Left ventricle myocardium superior (tissue), 1 donor: ENCODE results near the gene PA2G4. TPM values are rescaled to one million over a fixed set of nuclear protein-coding genes. Genes with fewer than 3 reads are reported as not detected.
"Not testable (repeated sequence)": the region's sequence is repeated elsewhere in the genome, so short reads cannot be mapped to it uniquely, and the experiment has no call there.

Experiments
- ATAC-seq: fragments of 200-7000 bp; cut with Tn5 transposase; one replicate; pipeline ENCODE4 v1.9.1; 2020; ENCODE audit warnings: mild to moderate bottlenecking, moderate library complexity
- DNase-seq: peaks from one replicate; pipeline ENCODE4 v3.0.0-alpha.2; 2020
- intact Hi-C: fragments of 100-400 bp; cut with micrococcal nuclease; formaldehyde crosslinking; loops from one replicate; pipeline ENCODE4 v1.11.0; 2022
- long read RNA-seq: library from polyadenylated mRNA; unstranded; transcript quantifications from one replicate; pipeline ENCODE4 v2.0.0, GENCODE V29; 2021
- total RNA-seq: library from RNA; stranded (reverse); fragmentation: NEBNext Ultra II Directional; extraction: Animal tissue kit (Norgen Biotek cat#: 25700); gene quantifications from one replicate; pipeline ENCODE4 v1.2.1, GENCODE V29; 2021
- donor health status: DM: no; HTN: yes; CAD: no; lungs with severe emphysema.

The PA2G4 gene
- 77.1 TPM for total RNA-seq
- long read RNA-seq, transcript PA2G4-201 (13 exons, 2,577 nt) = major isoform, 75 of 133 reads
- long read RNA-seq, partial matches to known transcripts = 54 of 133 reads
- long read RNA-seq, other reads (novel, unspliced or antisense) = 4 of 133 reads

DNA sequence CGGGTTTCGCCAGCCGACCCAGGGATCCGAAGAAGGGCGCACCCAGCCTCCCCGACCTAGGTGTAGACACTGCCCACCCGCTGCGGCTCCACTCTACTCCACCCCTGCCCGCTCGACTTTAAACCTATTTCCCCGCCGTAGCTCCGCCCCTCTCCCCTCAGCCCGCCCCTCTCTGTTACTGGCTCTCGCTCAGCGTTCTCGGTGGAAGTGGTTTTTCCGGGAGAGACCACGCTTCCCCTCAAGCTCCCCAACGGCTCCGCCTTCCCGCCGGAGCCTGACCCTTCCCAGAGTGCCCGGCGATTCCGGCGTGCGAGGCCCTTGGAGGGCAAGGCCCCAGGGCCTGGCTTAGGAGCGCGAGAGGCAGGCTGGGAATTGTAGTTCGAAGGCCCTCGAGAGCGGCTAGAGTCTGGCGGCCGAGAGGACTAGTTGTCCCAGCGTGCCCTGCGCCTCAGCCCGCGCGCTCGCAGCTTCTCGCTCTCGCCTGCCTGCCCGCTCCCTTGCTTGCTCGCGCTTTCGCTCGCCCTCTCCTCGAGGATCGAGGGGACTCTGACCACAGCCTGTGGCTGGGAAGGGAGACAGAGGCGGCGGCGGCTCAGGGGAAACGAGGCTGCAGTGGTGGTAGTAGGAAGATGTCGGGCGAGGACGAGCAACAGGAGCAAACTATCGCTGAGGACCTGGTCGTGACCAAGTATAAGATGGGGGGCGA is at the start of gene PA2G4:
Gene PA2G4, plus strand, starts transcription at position 451 of the 706 bp plus-strand sequence. Its CDS starts 179 bp downstream, at position 630.
- DNase-seq (peak; percentile 98), ATAC-seq (peak; percentile 98)
- intact Hi-C loops = no loop called here

DNA sequence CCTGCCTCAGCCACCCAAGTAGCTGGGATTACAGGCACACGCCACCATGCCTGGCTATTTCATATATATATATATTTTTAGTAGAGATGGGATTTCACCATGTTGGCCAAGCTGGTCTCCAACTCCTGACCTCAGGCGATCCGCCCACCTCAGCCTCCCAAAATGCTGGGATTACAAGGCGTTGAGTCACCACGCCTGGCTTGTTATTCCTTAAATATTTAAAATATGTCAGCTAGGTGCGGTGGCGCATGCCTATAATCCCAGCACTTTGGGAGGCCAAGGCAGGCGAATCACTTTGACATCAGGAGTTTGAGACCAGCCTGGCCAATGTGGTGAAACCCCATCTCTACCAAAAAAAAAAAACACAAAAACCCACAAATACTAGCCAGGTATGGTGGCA is 44.4 kb upstream of the PA2G4 start:
- ATAC-seq, intact Hi-C loops: not testable (repeated sequence)

GRCh38 chr12:56061982-56062381 is 42.4 kb upstream of the PA2G4 start:
- no peak for ATAC-seq
- DNase-seq = no peak
- intact Hi-C loops = no loop called here

More for the DNA sequence above, 44.4 kb upstream of the PA2G4 start:
- DNase-seq = not testable (repeated sequence)

- DNase-seq (no peak), ATAC-seq (no peak)
- intact Hi-C loops = no loop called here
These were observed 41.4 kb upstream of the PA2G4 start for GRCh38 chr12:56062996-56063395.

DNA sequence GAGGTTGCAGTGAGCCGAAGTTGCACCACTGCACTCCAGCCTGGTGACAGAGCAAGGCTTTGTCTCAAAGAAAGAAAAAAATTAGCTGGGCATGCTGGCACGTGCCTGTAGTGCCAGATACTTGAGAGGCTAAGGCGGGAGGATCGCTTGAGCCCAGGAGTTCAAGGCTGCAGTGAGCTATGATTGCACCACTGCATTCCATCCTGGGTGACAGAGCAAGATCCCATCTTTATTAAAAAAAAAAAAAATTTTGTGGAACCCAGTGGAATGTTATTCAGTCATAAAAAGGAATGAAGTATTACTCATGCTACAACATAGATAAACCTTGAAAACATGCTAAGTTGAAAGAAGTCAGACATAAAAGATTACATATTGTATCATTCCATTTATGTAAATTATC is 32.7 kb upstream of the PA2G4 start:
- DNase-seq (no peak), ATAC-seq (no peak)
- intact Hi-C loops = no loop called here

- ATAC-seq = no peak
- no peak for DNase-seq
- intact Hi-C loops = no loop called here
These were observed 30.0 kb upstream of the PA2G4 start for GRCh38 chr12:56074396-56074795.

DNA sequence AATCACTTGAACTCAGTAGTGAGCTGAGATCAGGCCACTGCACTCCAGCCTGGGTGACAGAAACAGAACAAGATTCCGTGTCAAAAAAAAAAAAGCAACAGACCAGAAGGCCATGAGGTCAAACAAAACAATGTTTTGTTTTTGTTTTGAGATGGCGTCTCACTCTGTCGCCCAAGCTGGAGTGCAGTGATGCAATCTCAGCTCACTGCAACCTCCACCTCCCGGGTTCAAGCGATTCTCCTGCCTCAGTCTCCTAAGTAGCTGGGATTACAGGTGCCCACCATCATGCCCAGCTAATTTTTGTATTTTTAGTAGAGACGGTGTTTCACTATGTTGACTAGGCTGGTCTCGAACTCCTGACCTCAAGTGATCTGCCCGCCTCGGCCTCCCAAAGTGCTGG is 26.4 kb upstream of the PA2G4 start:
- DNase-seq, intact Hi-C loops, ATAC-seq: not testable (repeated sequence)

DNA sequence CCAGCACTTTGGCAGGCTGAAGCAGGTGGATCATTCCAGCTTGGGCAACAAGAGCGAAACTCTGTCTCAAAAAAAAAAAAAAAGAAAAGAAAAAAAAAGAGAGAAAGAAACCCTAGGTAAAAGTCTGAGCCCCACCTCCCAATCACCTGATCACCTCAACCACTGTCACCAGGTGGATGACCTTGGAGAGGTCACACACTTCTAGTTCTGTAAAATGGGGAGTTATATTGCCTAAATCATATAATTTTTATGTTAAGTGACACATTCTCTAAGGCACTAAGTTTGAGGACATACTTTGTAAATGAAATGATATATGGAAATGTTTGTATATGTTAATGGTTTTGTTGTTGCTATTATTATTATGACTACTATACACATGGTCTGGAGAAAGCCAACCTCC is 25.9 kb upstream of the PA2G4 start:
- ATAC-seq (no peak), DNase-seq (no peak)
- intact Hi-C loops = no loop called here

DNA sequence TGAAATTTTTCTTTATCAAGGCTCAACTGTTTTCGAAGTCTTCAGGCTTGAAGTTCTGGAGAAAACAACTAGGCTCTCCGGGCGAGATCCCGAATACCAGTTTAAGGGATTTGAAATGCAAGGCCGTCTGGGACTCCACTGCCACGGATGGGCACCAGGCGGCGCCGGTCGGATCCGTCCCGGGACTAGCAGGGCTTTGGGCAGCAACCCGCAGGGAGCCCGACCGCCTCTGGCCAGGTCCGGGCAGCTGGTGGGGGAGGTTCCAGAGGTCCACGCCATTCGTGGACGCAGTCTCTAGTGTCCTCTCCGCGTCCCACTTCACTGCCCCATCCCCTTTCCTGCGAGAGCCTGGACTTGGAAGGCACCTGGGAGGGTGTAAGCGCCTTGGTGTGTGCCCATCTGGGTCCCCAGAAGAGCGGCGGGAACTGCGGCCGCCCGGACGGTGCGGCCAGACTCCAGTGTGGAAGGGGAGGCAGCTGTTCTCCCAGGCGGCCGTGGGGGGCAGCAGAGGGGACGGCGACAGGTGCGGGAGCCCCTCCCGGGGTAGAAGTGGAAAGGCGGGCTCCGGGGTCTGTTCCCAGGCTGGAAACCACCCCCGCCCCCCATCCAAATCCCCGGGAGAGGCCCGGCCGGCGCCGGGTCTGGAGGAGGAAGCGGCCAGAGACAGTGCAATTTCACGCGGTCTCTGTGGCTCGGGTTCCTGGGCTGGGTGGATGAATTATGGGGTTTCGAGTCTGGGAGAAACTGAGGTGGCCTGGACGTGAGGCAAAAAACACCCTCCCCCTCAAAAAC is 25.2 kb upstream of the PA2G4 start:
- DNase-seq (peak; percentile 90), ATAC-seq (peak; percentile 89)
- intact Hi-C loops = no loop called here

DNA sequence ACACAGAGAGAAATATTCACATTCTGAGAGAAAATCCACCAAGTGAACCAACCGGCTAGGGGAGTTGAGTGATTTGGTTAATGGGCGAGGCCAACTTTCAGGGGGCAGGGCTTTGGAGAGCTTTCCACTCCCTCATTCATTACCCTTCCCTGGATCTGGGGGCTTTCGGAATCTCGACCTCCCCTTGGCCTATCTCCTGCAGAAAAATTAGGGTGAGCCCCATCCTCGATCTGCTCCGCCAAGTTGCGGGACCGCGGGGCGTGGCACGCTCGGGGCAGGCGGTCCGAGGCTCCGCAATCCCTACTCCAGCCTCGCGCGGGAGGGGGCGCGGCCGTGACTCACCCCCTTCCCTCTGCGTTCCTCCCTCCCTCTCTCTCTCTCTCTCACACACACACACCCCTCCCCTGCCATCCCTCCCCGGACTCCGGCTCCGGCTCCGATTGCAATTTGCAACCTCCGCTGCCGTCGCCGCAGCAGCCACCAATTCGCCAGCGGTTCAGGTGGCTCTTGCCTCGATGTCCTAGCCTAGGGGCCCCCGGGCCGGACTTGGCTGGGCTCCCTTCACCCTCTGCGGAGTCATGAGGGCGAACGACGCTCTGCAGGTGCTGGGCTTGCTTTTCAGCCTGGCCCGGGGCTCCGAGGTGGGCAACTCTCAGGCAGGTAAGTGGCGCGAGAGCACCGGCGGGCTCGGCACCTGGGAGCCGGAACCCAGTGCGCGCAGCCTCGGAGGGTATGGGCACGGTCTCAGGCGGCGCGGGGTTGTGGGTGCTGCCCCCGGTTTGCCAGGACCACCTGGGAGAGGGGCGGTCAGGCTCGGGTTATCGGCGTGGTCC is 24.4 kb upstream of the PA2G4 start, which contains the start of gene ERBB3:
Gene ERBB3, plus strand, starts transcription at position 443 of the 833 bp plus-strand sequence. Its CDS starts 136 bp downstream, at position 579.
- ATAC-seq = peak; percentile 85
- peak; percentile 73 for DNase-seq
- intact Hi-C loops = no loop called here

- intact Hi-C loops = no loop called here
- DNase-seq (no peak), ATAC-seq (no peak)
These were observed 23.7 kb upstream of the PA2G4 start for GRCh38 chr12:56080556-56081138.

DNA sequence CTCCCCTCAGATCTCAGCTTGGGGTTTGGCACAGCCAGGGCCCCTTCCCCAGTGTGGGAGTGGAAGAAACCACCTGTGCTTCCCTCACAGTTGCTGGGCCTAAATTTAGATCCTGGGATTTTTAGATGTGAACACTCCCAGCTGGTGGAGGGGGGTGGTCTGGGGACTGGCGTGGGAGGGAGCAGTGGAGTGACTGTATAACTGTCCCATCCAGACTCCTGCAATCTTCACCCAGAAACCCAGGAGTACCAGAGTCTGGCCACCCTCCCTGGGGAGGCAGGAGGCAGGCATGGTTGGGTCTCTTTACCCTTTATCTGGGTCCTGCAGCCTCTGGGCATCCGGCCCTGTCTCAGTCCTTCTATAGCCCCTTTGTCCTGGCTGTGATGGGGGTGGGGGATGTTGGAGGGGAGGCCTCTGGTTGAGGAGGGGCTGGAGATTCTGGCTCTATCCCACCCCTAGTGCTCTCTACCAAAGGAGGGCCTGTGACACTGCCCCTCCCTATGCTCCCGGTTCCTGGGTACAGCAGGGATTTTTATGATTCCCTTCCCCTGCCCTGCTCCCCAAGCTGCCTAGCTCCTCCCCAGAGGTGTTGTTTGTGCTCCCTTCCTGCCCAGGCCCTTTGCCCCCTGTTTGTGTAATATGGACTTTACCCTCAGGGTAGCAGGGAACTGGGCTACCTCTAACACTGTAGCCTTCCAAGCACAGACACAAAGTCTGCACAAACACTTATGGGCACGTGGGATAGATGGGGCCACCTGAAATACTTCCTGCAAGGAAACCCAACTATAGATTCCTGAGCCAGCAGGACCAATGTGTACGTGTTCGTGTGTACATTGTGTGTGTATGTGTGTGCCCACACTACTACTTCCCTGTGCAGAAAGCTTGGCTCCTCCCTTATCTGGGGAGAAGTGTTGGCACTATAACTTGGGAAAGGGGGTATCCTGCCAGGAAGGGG is 22.7 kb upstream of the PA2G4 start:
- ATAC-seq (no peak), DNase-seq (no peak)
- intact Hi-C loops = no loop called here

DNA sequence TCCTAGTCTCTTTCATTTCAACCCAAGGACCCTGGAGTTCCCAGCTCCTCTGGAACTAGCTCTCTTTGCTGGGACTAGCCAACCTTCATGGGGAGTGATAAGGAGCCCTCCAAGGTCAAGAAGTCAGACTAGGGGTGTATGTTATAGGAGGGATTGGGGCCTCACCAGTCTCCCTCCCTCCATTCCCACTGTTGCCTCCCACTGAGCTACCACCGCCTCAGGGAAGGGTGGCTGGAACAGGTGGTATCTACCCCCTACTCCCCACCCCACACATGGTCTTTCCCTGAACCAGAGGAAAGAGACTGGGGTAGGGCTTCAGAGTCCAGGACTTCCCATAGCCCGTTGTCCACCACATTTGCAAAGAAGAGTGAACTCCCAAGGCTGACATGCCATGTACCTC is 22.0 kb upstream of the PA2G4 start:
- DNase-seq (no peak), ATAC-seq (no peak)
- intact Hi-C loops = no loop called here

GRCh38 chr12:56082967-56083366 is 21.4 kb upstream of the PA2G4 start:
- intact Hi-C loops = no loop called here
- no peak for DNase-seq
- ATAC-seq = no peak

DNA sequence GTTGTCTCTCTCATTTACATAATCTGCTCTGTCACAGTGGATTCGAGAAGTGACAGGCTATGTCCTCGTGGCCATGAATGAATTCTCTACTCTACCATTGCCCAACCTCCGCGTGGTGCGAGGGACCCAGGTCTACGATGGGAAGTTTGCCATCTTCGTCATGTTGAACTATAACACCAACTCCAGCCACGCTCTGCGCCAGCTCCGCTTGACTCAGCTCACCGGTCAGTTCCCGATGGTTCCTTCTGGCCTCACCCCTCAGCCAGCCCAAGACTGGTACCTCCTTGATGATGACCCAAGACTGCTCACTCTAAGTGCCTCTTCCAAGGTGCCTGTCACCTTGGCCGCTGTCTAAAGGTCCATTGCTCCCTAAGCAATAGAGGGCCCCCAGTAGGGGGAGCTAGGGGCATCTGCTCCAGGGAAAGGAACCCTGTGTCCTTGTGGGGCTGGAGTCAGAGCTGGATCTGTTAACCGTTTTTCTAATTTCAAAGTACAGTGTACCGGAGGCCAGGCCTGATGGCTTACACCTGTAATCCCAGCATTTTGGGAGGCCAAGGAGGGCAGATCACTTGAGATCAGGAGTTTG is 19.3 kb upstream of the PA2G4 start:
- no peak for DNase-seq
- intact Hi-C loops = no loop called here
- ATAC-seq = no peak

- ATAC-seq = no peak
- DNase-seq = no peak
- intact Hi-C loops = no loop called here
These were observed 18.3 kb upstream of the PA2G4 start for GRCh38 chr12:56086096-56086495.

GRCh38 chr12:56086608-56087007 is 17.8 kb upstream of the PA2G4 start:
- no peak for DNase-seq
- ATAC-seq = no peak
- intact Hi-C loops = no loop called here

DNA sequence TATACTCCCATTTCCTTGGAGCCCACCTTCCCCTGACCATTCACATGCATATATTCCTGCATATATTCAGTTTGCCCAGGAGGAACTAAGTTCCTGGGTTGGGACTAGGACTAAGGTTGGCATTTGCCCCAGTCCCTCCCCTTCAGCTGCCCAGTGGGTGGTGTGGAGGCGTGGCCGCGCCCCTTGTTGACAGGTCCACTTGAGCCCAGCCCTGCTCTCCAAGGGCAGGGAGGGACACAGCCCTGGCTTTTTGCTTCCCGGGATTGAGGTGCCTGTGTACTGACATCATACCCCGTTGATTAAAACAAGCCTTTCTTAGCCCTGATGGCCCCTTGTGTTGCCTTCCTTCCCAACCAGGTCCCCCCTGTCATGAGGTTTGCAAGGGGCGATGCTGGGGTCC is 17.1 kb upstream of the PA2G4 start:
- peak; percentile 98 for ATAC-seq
- intact Hi-C loops = no loop called here
- peak; percentile 89 for DNase-seq
